K562 (cell line): ENCODE data around the gene IL2RG. TPM values are rescaled to one million over a fixed set of nuclear protein-coding genes. Genes with fewer than 3 reads are reported as not detected.

Source experiments
- PCBP1 ChIP-seq: fragments of 200-400 bp; formaldehyde crosslinking; IDR thresholded peaks from 2 replicates; pipeline ENCODE4 v1.6.1; 2018; ENCODE audit warnings: mild to moderate bottlenecking, low read depth, low read length; ENCODE audit not compliant: poor library complexity, severe bottlenecking
- PPARD ChIP-seq: fragments of 250-450 bp; sonication (Bioruptor Pico); IDR thresholded peaks from 2 replicates; pipeline ENCODE4 v1.8.0; 2022; ENCODE audit warnings: inconsistent platforms, mild to moderate bottlenecking, moderate library complexity
- RUNX1 ChIP-seq: sonication (generic); IDR thresholded peaks from 2 replicates; pipeline ENCODE4 v1.6.1; 2016; ENCODE audit warnings: antibody characterized with exemption, low read depth
- TBP ChIP-seq: optimal IDR thresholded peaks from 2 replicates; pipeline ENCODE3; 2011; ENCODE audit warnings: low read depth, low read length, improper control_type of control experiment
- ZBTB1 ChIP-seq: sonication (generic); formaldehyde crosslinking; IDR thresholded peaks from 2 replicates; pipeline ENCODE4 v1.8.1; 2023; ENCODE audit warnings: missing genetic modification reagents, low read depth, mild to moderate bottlenecking, borderline replicate concordance
- ZKSCAN8 ChIP-seq: fragments of 200-800 bp; sonication (Bioruptor generic); IDR thresholded peaks from 2 replicates; pipeline ENCODE4 v1.6.1; 2016; ENCODE audit warnings: missing genetic modification characterization, missing compliant biosample characterization
- ZNF263 ChIP-seq: sonication (generic); formaldehyde crosslinking; IDR thresholded peaks from 2 replicates; pipeline ENCODE4 v1.8.0; 2022; ENCODE audit warnings: mild to moderate bottlenecking, missing genetic modification reagents, borderline replicate concordance
- ZNF76 ChIP-seq: fragments of 250-450 bp; sonication (Bioruptor Pico); IDR thresholded peaks from 2 replicates; pipeline ENCODE4 v1.4.0; 2020; ENCODE audit warnings: mild to moderate bottlenecking, moderate library complexity, borderline replicate concordance
- polyA plus RNA-seq, 8 experiments: library from polyadenylated mRNA; depleted of rRNA in 4 of 8; stranded (reverse) in 5 of 8; unstranded in 3 of 8; fragments of >200 nt; fragmentation: Nextera tagmentation in 2 of 8; fragmentation: Illumina TruSeq in 1 of 8; extraction: Ambion mirVana in 2 of 8; extraction: Trizol in 1 of 8; gene quantifications; 2 replicates each; pipeline versions ENCODE4 v1.2.1 to v1.2.3, GENCODE V29; 2011 to 2014; ENCODE audit warnings: inconsistent platforms in 1 of 8, missing spikeins in 1 of 8
- total RNA-seq, 7 experiments: library from RNA; depleted of rRNA in 6 of 7; stranded (reverse); fragments of >200 nt in 6 of 7; fragmentation: Illumina TruSeq in 2 of 7; extraction: Trizol in 2 of 7; gene quantifications; 2 replicates each; pipeline versions ENCODE4 v1.2.1 to v1.2.3, GENCODE V29; 2011 to 2021; ENCODE audit warnings: low replicate concordance in 1 of 7
- TF ChIP-seq, protein P1 (sequence below), 2 experiments: fragments of 200-800 bp in 1 of 2; sonication (Bioruptor generic) in 1 of 2; sonication (generic) in 1 of 2; formaldehyde crosslinking in 1 of 2; IDR thresholded peaks in 1 of 2; conservative IDR thresholded peaks in 1 of 2; 2 replicates each; pipeline versions ENCODE4 v1.5.0 to v1.6.1; 2016 to 2020; ENCODE audit warnings: missing compliant biosample characterization in 1 of 2, missing genetic modification characterization in 1 of 2, missing genetic modification reagents in 1 of 2
- TF ChIP-seq, protein P2 (sequence below): fragments of 450-650 bp; IDR thresholded peaks from one replicate; pipeline ENCODE4 v1.6.1; 2018; ENCODE audit warnings: mild to moderate bottlenecking, moderate library complexity; ENCODE audit not compliant: partially characterized antibody
- TF ChIP-seq, protein P3 (sequence below), 2 experiments: fragments of 450-650 bp; IDR thresholded peaks; 2 replicates each; pipeline ENCODE4 v1.6.1; 2016; ENCODE audit warnings: mild to moderate bottlenecking in 2 of 2, borderline replicate concordance in 1 of 2, low read depth in 1 of 2, moderate library complexity in 1 of 2
- TF ChIP-seq, protein P4 (sequence below): fragments of 250-450 bp; sonication (Bioruptor Pico); IDR thresholded peaks from 2 replicates; pipeline ENCODE4 v1.6.1; 2021; ENCODE audit warnings: mild to moderate bottlenecking
- TF ChIP-seq, protein P5 (sequence below): fragments of 450-650 bp; formaldehyde crosslinking; conservative IDR thresholded peaks from 2 replicates; pipeline ENCODE4 v1.4.0; 2022; ENCODE audit warnings: mild to moderate bottlenecking, missing genetic modification characterization

The IL2RG gene
- total and polyA plus RNA-seq, 9 of the 15 experiments (the other 6 are each of a cell fraction or from before 2014, with no cell fraction given) = 5.5 to 55.4 (median 19.7) TPM

DNA sequence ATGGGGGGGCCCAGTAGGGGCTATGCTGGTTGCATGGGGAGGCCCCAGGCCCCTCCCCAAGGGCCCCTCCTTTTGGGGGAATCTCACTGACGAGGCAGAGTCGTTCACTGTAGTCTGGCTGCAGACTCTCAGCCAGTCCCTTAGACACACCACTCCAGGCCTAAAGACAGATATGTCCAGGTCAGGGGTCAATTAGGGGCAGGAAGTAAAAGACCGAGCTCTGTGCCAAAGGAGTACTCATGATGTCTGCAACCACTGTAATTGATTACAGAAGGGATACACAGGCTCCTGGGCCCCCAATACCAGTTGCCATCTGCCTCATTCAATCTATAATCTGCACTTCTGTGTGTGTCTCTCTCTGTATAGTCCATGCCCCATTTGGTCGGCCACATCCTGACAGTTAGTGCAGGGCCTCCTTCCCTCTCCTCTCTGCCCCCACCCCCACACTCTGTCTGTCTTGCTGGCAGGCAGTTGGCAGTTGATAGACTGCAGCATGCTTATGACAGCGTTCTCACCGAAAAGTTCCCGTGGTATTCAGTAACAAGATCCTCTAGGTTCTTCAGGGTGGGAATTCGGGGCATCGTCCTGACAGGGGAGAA is 3.5 kb downstream of the IL2RG start (continued):
- TF ChIP-seq, protein P1, sequence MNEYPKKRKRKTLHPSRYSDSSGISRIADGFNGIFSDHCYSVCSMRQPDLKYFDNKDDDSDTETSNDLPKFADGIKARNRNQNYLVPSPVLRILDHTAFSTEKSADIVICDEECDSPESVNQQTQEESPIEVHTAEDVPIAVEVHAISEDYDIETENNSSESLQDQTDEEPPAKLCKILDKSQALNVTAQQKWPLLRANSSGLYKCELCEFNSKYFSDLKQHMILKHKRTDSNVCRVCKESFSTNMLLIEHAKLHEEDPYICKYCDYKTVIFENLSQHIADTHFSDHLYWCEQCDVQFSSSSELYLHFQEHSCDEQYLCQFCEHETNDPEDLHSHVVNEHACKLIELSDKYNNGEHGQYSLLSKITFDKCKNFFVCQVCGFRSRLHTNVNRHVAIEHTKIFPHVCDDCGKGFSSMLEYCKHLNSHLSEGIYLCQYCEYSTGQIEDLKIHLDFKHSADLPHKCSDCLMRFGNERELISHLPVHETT (CRISPR knock-in tag; conservative IDR thresholded peaks at IDR 0.05 in 1 of 2, IDR thresholded peaks at IDR 0.05 in 1 of 2) = 0 out of 4 replicates have a peak, but pooled peaks of 1 of the 2 experiments have one; percentile 25
- TF ChIP-seq, protein P2, sequence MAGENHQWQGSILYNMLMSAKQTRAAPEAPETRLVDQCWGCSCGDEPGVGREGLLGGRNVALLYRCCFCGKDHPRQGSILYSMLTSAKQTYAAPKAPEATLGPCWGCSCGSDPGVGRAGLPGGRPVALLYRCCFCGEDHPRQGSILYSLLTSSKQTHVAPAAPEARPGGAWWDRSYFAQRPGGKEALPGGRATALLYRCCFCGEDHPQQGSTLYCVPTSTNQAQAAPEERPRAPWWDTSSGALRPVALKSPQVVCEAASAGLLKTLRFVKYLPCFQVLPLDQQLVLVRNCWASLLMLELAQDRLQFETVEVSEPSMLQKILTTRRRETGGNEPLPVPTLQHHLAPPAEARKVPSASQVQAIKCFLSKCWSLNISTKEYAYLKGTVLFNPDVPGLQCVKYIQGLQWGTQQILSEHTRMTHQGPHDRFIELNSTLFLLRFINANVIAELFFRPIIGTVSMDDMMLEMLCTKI = no peak
- TF ChIP-seq ZNF263 (CRISPR knock-in tag) = no peak
- no peak for TF ChIP-seq ZNF76
- TF ChIP-seq, protein P3, sequence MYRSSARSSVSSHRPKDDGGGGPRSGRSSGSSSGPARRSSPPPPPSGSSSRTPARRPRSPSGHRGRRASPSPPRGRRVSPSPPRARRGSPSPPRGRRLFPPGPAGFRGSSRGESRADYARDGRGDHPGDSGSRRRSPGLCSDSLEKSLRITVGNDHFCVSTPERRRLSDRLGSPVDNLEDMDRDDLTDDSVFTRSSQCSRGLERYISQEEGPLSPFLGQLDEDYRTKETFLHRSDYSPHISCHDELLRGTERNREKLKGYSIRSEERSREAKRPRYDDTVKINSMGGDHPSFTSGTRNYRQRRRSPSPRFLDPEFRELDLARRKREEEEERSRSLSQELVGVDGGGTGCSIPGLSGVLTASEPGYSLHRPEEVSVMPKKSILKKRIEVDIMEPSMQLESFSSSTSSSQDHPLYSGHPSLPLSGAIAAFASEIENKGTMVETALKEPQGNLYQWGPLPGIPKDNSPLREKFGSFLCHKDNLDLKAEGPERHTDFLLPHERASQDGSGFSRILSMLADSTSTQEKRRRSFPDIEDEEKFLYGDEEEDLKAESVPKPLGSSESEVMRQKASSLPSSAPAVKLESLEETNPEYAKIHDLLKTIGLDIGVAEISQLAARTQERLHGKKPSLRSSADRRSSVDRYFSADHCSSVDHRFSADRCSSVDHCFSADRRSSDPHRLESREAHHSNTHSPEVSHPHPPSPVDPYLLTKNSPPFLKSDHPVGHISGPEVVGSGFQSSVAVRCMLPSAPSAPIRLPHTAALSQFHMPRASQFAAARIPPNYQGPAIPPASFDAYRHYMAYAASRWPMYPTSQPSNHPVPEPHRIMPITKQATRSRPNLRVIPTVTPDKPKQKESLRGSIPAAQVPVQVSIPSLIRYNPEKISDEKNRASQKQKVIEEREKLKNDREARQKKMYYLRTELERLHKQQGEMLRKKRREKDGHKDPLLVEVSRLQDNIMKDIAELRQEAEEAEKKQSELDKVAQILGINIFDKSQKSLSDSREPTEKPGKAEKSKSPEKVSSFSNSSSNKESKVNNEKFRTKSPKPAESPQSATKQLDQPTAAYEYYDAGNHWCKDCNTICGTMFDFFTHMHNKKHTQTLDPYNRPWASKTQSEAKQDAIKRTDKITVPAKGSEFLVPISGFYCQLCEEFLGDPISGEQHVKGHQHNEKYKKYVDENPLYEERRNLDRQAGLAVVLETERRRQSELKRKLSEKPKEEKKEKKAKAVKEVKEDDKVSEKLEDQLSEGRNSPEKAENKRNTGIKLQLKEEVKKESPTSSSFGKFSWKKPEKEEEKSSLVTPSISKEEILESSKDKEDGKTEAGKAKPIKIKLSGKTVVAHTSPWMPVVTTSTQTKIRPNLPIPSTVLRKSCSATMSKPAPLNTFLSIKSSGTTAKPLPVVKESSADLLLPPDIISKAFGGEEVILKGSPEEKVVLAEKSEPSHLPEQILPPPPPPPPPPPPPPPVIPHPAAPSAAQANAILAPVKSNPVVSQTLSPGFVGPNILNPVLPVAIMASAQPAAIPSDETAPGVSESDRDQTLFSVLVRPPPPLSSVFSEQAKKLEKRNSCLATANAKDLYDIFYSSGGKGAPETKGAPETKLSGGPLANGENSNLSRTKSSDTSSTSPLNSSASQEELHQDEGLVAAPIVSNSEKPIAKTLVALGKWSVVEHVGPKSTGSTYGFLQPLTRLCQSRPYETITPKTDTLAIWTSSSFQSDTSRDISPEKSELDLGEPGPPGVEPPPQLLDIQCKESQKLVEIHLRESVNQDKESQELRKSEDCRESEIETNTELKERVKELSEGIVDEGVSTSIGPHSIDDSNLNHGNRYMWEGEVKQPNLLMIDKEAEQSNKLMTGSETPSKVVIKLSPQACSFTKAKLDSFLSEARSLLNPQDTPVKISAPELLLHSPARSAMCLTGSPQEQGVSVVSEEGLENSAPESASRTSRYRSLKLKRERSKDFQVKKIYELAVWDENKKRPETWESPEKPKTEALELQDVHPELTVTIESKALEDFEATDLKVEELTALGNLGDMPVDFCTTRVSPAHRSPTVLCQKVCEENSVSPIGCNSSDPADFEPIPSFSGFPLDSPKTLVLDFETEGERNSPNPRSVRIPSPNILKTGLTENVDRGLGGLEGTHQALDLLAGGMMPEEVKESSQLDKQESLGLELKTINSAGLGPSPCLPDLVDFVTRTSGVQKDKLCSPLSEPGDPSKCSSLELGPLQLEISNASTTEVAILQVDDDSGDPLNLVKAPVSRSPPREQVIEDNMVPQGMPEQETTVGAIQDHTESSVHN (IDR thresholded peaks at IDR 0.05; ENCODE audit: borderline replicate concordance in 1 of 2, low read depth in 1 of 2) = no peak
- TF ChIP-seq, protein P4, sequence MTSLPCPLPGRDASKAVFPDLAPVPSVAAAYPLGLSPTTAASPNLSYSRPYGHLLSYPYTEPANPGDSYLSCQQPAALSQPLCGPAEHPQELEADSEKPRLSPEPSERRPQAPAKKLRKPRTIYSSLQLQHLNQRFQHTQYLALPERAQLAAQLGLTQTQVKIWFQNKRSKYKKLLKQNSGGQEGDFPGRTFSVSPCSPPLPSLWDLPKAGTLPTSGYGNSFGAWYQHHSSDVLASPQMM = no peak
- TF ChIP-seq ZKSCAN8 (CRISPR knock-in tag) = no peak
- no peak for TF ChIP-seq ZBTB1 (CRISPR knock-in tag)
- TF ChIP-seq PCBP1 = no peak
- TF ChIP-seq, protein P5, sequence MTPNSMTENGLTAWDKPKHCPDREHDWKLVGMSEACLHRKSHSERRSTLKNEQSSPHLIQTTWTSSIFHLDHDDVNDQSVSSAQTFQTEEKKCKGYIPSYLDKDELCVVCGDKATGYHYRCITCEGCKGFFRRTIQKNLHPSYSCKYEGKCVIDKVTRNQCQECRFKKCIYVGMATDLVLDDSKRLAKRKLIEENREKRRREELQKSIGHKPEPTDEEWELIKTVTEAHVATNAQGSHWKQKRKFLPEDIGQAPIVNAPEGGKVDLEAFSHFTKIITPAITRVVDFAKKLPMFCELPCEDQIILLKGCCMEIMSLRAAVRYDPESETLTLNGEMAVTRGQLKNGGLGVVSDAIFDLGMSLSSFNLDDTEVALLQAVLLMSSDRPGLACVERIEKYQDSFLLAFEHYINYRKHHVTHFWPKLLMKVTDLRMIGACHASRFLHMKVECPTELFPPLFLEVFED (CRISPR knock-in tag) = no peak
- no peak for TF ChIP-seq PPARD
- no peak for TF ChIP-seq RUNX1
- no peak for TF ChIP-seq TBP
